Esophagus squamous epithelium (tissue), 4 donors: ENCODE results near the gene RABEP1.

Experiments used
- POLR2A ChIP-seq, 4 donors: fragments of 450-650 bp; IDR thresholded peaks; one replicate each; pipeline ENCODE4 v1.6.1; 2017; ENCODE audit warnings: antibody characterized with exemption in 4 of 4, mild to moderate bottlenecking in 4 of 4, moderate library complexity in 3 of 4
- TF ChIP-seq, protein P1 (sequence below), 6 experiments: fragments of 450-650 bp in 4 of 6; fragments of 200-600 bp in 2 of 6; sonication (generic) in 2 of 6; IDR thresholded peaks; one replicate each; pipeline ENCODE4 v1.5.1; 2016 to 2019; ENCODE audit warnings: antibody characterized with exemption in 6 of 6, mild to moderate bottlenecking in 4 of 6, moderate library complexity in 4 of 6

DNA sequence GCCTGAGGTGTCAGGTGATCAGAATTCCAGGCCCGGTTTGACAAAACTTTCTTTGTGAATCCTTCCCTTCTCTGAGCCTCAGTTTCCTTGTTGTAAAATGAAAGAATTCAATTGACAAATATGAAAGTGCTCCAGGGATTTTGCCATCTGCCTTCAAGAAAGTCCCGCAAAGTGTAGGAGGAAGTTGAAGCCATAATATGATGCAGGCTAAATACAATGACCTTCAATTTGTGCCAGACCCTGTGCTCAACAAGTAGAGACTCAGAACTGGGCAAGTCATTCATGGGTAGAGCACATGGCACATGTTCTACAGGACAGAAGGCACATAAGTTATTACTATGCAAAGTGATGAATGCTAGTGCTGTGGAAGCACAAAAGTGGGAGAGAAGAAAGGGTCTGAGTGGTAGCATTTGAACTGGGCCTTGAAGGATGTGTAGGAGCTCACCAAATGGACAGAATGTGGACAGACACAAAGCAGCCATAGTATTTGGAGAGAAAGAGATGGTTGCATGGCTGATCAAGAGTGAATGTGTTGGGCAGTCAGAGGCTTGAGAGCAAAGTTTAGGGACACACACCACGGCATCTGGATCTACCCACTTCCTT is 45.0 kb upstream of the RABEP1 start:
- TF ChIP-seq, protein P1, sequence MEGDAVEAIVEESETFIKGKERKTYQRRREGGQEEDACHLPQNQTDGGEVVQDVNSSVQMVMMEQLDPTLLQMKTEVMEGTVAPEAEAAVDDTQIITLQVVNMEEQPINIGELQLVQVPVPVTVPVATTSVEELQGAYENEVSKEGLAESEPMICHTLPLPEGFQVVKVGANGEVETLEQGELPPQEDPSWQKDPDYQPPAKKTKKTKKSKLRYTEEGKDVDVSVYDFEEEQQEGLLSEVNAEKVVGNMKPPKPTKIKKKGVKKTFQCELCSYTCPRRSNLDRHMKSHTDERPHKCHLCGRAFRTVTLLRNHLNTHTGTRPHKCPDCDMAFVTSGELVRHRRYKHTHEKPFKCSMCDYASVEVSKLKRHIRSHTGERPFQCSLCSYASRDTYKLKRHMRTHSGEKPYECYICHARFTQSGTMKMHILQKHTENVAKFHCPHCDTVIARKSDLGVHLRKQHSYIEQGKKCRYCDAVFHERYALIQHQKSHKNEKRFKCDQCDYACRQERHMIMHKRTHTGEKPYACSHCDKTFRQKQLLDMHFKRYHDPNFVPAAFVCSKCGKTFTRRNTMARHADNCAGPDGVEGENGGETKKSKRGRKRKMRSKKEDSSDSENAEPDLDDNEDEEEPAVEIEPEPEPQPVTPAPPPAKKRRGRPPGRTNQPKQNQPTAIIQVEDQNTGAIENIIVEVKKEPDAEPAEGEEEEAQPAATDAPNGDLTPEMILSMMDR (IDR thresholded peaks at IDR 0.05) = no peak
- no peak for TF ChIP-seq POLR2A (IDR thresholded peaks at IDR 0.05)
